GM12892 (cell line): Measurements from ENCODE around the gene HORMAD2.
"Not testable (repeated sequence)": the region's sequence is repeated elsewhere in the genome, so short reads cannot be mapped to it uniquely, and the experiment has no call there.

ENCODE experiments used
- DNase-seq: peaks from one replicate; pipeline ENCODE4 v3.0.0; 2011; ENCODE audit not compliant: insufficient read length
- FAIRE-seq: peaks from 2 replicates; lab custom pipeline; 2011; peaks lifted over from hg19 to GRCh38; lab: Jason Lieb, UNC
- POLR2A ChIP-seq: IDR thresholded peaks from 2 replicates; pipeline ENCODE4 v1.6.1; 2011; ENCODE audit warnings: low read depth, low read length, control low read depth
- POLR2AphosphoS5 ChIP-seq: IDR thresholded peaks from 2 replicates; pipeline ENCODE4 v1.6.1; 2011; ENCODE audit warnings: low read depth, low read length, control low read depth
- TAF1 ChIP-seq: IDR thresholded peaks from 2 replicates; pipeline ENCODE4 v1.6.1; 2011; ENCODE audit warnings: low read depth, mild to moderate bottlenecking, control low read depth, low read length, borderline replicate concordance

The HORMAD2 gene

DNA sequence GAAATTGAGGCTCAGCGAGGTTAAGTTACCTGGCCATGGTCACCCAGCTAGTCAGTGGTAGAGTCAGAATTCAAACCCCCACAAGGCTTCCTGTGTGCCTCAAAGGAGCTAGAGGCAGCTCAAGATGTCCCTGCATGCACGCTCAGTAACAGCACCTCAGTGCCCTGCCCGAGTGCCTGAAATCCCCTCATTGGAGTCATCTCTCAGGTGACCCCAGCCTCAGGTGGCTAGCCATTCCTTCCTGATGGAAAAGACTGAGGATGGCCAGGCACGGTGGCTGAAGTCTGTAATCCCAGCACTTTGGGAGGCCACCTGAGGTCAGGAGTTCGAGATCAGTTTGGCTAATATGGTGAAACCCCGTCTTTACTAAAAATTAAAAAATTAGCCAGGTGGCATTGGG is 129.4 kb downstream of the HORMAD2 start:
- FAIRE-seq: no peak
- TF ChIP-seq TAF1 (no peak), POLR2A (no peak), POLR2AphosphoS5 (no peak)
- DNase-seq: no peak

DNA sequence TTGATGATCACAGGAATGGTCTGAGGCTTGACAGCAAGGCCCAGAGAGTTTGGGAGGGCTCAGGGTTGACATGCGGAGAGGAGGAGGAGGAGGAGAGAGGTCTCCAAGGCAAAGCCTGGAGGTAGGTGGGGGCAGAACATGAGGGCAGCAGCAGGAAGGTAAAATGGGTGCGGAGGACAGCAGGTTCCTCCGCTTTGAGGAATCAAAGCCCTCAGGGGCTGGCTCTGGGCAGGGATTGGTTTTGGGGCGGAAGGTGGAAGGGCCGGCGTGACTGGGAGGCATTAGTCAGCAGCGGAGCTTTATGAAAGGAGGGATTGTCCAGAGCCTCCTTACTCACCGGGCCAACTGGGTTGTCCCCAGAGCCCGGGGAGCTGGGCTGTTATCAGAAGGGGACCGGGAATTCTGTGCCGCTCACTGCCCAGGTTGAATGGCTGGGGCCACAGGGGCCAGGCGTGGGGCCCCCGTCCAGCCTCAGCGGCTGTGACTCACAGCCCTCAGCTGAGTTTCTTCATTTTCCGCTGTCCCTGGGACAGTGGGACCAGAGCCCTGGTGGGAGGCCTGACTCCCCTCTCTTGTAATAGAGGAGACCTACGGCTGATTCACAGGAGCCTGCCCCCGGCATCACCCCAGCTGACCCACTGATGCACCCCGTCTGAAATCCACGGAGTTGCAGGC is 130.1 kb downstream of the HORMAD2 start:
- no peak for TF ChIP-seq TAF1
- TF ChIP-seq POLR2A: no peak
- no peak for TF ChIP-seq POLR2AphosphoS5
- no peak for DNase-seq
- no peak for FAIRE-seq

- no peak for FAIRE-seq
- DNase-seq: no peak
- TF ChIP-seq TAF1: no peak
- TF ChIP-seq POLR2A: no peak
- no peak for TF ChIP-seq POLR2AphosphoS5
Measured at GRCh38 chr22:30211124-30211820, 131.0 kb downstream of the HORMAD2 start.

- TF ChIP-seq POLR2AphosphoS5 (no peak), TAF1 (no peak), POLR2A (no peak)
- DNase-seq (no peak), FAIRE-seq (no peak)
Measured at GRCh38 chr22:30212363-30212995, 132.2 kb downstream of the HORMAD2 start.

DNA sequence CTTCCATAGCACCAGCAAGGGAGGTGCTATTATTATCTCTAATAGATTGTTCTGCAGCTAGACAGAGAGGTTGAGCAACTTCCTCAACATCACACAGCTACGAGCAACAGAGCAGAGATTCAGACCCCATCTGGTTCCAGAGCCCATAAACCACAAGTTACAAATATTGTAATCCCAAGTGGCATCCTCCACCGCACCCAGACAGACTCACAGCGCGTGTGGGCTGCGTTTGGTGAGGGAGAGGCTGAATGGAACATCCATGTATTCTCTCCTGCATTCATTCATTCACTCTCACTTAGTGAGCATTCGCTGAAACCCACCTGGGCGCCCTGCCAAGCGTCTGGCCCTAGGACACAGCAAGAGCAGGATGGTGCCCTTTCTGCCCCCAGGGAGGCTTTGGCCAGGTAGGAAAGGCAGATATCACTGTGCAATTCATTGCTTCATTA is 132.8 kb downstream of the HORMAD2 start:
- DNase-seq (no peak), FAIRE-seq (no peak)
- TF ChIP-seq POLR2AphosphoS5 (no peak), POLR2A (no peak), TAF1 (no peak)

DNA sequence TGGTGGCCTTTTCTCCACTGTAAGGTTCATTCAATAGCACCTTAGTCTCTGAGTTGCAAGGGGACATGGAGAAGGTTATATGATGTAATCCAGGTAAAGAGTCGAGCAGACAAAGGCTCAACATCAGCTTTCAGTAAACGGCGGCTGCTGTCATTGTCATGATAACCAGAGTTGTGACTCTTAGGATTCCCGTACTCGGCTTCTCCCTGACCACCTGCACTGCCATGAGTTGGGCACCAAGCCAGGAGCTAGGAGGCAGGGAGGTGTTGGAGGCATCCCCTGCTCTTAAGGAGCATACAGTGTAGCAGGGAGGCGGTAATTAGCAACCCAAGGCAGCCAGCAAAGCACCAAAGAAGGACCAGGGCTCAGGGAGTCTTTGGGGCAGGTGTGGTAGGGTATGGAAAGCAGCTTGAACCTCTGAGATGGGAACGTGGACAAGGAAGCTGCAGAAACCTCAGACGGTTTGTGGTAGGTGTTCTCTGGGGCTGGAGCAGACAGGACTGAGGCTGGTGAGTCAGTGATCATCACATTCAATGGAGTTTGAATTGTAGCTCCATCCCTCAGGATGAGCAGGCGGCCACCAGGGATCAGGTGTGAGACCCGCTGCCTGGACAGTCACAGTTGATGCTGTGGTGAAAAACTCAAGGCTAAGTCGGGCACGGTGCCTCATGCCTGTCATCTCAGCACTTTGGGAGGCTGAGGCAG is 134.6 kb downstream of the HORMAD2 start:
- no peak for FAIRE-seq
- TF ChIP-seq POLR2A (no peak), POLR2AphosphoS5 (no peak), TAF1 (no peak)
- DNase-seq: no peak

DNA sequence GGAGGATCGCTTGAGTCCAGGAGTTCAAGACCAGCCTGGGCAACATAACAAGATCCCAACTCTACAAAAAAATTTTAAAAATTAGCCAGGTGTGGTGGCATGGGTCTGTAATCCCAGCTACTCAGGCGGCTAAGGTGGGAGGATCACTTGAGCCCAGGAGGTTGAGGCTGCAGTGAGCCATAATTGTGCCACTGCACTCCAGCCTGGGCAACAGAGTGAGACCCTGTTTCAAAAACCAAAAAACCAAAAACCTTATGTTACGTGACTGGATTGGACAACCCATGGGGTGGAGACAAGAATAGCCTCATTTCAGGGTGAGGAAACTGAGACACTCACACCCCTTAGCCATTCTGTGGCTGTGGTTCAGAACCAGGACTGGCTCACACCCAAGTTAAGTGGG is 136.0 kb downstream of the HORMAD2 start:
- not testable (repeated sequence) for DNase-seq

DNA sequence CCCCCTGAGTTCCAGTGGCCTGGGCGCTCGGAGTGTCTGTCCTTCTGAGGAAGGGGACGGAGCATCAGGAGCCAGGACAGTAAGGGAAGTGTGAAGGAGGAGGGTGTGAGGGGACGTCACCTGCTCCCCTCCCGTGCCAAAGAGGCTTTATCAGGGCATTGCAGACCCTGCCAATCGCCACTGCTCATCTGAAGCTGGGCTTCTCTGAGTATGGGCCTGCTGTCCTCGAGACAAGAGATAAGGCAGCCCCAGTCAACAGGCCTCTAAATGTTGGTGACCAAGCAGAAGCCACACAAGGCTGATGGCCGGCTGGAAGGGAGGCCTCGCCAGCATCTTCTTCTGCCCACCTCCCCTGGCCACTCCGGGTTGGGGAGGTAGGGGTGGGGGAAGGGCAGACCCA is 136.4 kb downstream of the HORMAD2 start:
- no peak for DNase-seq
- FAIRE-seq: no peak
- TF ChIP-seq TAF1 (no peak), POLR2AphosphoS5 (no peak), POLR2A (no peak)

More for the DNA sequence above, 136.0 kb downstream of the HORMAD2 start:
- not testable (repeated sequence) for FAIRE-seq

DNA sequence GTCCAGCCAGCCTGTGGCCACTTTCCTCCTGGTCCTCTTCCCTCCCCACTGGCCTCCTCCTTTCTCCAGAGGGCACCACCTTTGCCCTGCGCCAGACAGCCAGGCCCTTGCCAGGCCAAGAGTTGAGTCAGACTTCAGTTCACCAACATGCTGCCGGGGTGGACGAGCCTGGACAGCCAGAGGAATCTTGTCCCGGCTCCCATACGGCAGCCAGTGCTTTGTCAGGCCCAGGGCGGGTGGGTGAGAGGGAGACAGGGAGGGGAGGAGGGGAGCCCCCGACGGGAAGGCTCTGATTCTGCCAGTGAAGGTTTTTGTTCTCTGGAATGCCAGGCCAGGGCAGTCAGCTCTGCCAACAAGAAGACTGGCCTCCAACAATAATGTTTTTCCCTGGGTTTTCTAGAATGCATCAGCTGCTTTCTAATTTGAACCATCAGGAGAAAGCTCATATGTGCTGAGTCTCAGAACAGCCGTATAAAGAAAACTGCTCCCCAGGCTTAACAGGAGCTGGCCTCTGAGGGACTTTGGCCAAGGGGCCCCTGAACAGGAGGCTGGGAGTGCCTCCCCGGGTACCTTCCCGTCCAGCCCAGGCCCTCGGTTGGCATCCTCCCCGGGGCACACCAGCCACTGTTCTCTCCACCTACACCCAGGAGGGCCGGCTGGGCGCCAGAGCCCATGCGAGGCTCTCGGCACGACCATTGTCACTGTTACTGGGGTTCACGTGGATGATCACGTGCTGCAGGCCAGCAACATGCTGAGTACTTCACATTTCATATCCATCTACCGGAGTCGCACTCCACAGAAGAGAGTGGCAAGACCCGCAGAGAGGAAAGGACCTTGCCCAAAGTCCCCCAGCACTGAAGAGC is 137.7 kb downstream of the HORMAD2 start:
- FAIRE-seq (no peak), DNase-seq (no peak)
- no peak for TF ChIP-seq POLR2AphosphoS5
- no peak for TF ChIP-seq TAF1
- TF ChIP-seq POLR2A: no peak

- DNase-seq: no peak
- no peak for FAIRE-seq
Measured at GRCh38 chr22:30219049-30219654, 138.9 kb downstream of the HORMAD2 start.

More at GRCh38 chr22:30219049-30219654, 138.9 kb downstream of the HORMAD2 start:
- TF ChIP-seq TAF1 (no peak), POLR2AphosphoS5 (no peak), POLR2A (no peak)
